ENCODE results near the gene CLDN24. TPM values are rescaled to one million over a fixed set of nuclear protein-coding genes. Genes with fewer than 3 reads are reported as not detected.

The CLDN24 gene
- total and polyA plus RNA-seq, 2 donors (not counting 3 experiments of a cell fraction or from before 2014, with no cell fraction given), result not detected

- Histone ChIP-seq H3K79me2 (ENCODE audit: control insufficient read depth, insufficient read depth, low read length) (no peaks in the 10 kb centered on the region), H3K9ac (replicated peaks; ENCODE audit: extremely low read depth, insufficient read depth, low read length) (no peak overlapping the region), H3K4me3 (replicated peaks in 1 of 3; ENCODE audit: insufficient read depth in 1 of 3, low read depth in 1 of 3, low read length in 3 of 3) (no peak overlapping the region), H3K36me3 (ENCODE audit: control insufficient read depth in 2 of 2, extremely low read depth in 1 of 2, insufficient read depth in 2 of 2, low read length in 2 of 2) (no peaks in the 10 kb centered on the region), H3K27ac (ENCODE audit: insufficient read depth, low read depth, low read length) (no peak overlapping the region), H3K4me2 (ENCODE audit: insufficient read depth, low read length) (no peak overlapping the region), H2AFZ (ENCODE audit: low read depth, low read length) (no peak overlapping the region), H3K27me3 (ENCODE audit: control insufficient read depth in 2 of 2, insufficient read depth in 2 of 2, low read length in 2 of 2) (no peaks in the 10 kb centered on the region), H4K20me1 (replicated peaks; ENCODE audit: control insufficient read depth, extremely low read depth, insufficient read depth, low read length) (no peaks in the 10 kb centered on the region), H3K9me3 (replicated peaks; ENCODE audit: control insufficient read depth, insufficient read depth, low read length) (no peaks in the 10 kb centered on the region), H3K9me1 (replicated peaks; ENCODE audit: control insufficient read depth, extremely low read depth, insufficient read depth, low read length) (no peaks in the 10 kb centered on the region), H3K4me1 (ENCODE audit: control insufficient read depth, extremely low read depth, insufficient read depth, low read length) (peaks cover 19% of the 10 kb centered on the region)
- ChIA-PET POLR2A (no interaction called here), CTCF (interaction anchor here (1.1 kb wide), 1 partner anchor 361 kb away, joined by 4 read pairs; no protein-coding TSS in a partner anchor)
- dilution Hi-C loops (cut with MboI; ENCODE audit: extremely low pct_ligation_motif_present, low sequenced_read_pairs) (no loop called here), intact Hi-C loops (cut with micrococcal nuclease) (no loop called here)
- DNase-seq (ENCODE audit: low read depth, low spot score) (peak; percentile 14), FAIRE-seq (no peak)
- no peak for TF ChIP-seq FOS (IDR thresholded peaks at IDR 0.05; ENCODE audit: borderline replicate concordance, insufficient read depth, low read length)
- TF ChIP-seq GATA2 (IDR thresholded peaks at IDR 0.05; ENCODE audit: insufficient read depth, insufficient read length, low read depth, low read length), result no peak
- no peak for TF ChIP-seq EZH2 (IDR thresholded peaks at IDR 0.05; ENCODE audit: borderline replicate concordance, low read depth, low read length, severe bottlenecking)
- BruUV-seq (replicated peaks), result no TSS peak
Observed at GRCh38 chr4:183299464-183299863, 22.8 kb downstream of the CLDN24 start.

GRCh38 chr4:183297675-183298074 lies 24.6 kb downstream of the CLDN24 start:
- Histone ChIP-seq H3K4me2 (ENCODE audit: insufficient read depth, low read length) (no peak overlapping the region), H3K4me1 (ENCODE audit: control insufficient read depth, extremely low read depth, insufficient read depth, low read length) (peaks cover 19% of the 10 kb centered on the region), H3K4me3 (replicated peaks in 1 of 3; ENCODE audit: insufficient read depth in 1 of 3, low read depth in 1 of 3, low read length in 3 of 3) (no peak overlapping the region), H2AFZ (ENCODE audit: low read depth, low read length) (no peak overlapping the region), H4K20me1 (replicated peaks; ENCODE audit: control insufficient read depth, extremely low read depth, insufficient read depth, low read length) (no peaks in the 10 kb centered on the region), H3K27ac (ENCODE audit: insufficient read depth, low read depth, low read length) (no peak overlapping the region), H3K27me3 (ENCODE audit: control insufficient read depth in 2 of 2, insufficient read depth in 2 of 2, low read length in 2 of 2) (no peaks in the 10 kb centered on the region), H3K79me2 (ENCODE audit: control insufficient read depth, insufficient read depth, low read length) (no peaks in the 10 kb centered on the region), H3K9me3 (replicated peaks; ENCODE audit: control insufficient read depth, insufficient read depth, low read length) (no peaks in the 10 kb centered on the region), H3K9me1 (replicated peaks; ENCODE audit: control insufficient read depth, extremely low read depth, insufficient read depth, low read length) (no peaks in the 10 kb centered on the region), H3K36me3 (ENCODE audit: control insufficient read depth in 2 of 2, extremely low read depth in 1 of 2, insufficient read depth in 2 of 2, low read length in 2 of 2) (no peaks in the 10 kb centered on the region), H3K9ac (replicated peaks; ENCODE audit: extremely low read depth, insufficient read depth, low read length) (no peak overlapping the region)
- ChIA-PET CTCF (interaction anchor here (1.3 kb wide), 1 partner anchor 58 kb away, joined by 3 read pairs; no protein-coding TSS in a partner anchor), POLR2A (no interaction called here)
- intact Hi-C loops (cut with micrococcal nuclease), result no loop called here
- no TSS peak for BruUV-seq (replicated peaks)
- dilution Hi-C loops (cut with MboI; ENCODE audit: extremely low pct_ligation_motif_present, low sequenced_read_pairs), result no loop called here
- DNase-seq (ENCODE audit: low read depth, low spot score), result no peak
- TF ChIP-seq JUN (IDR thresholded peaks at IDR 0.05; ENCODE audit: borderline replicate concordance, insufficient read depth, insufficient read length, low read depth) (no peak), POLR2AphosphoS5 (IDR thresholded peaks at IDR 0.05; ENCODE audit: insufficient read depth, low read depth, low read length) (no peak), POLR2A (IDR thresholded peaks at IDR 0.05; ENCODE audit: low read depth, low read length) (no peak)
- FAIRE-seq, result no peak
